K562 treated with DMSO at 1 percent for 12 hours (cell line): ENCODE measurements around the gene BSPH1. TPM values are rescaled to one million over a fixed set of nuclear protein-coding genes. Genes with fewer than 3 reads are reported as not detected.

ENCODE experiments used
- total RNA-seq: library from RNA; unstranded; fragments of 300-600 nt; gene quantifications from 2 replicates; pipeline ENCODE4 v1.2.3, GENCODE V29; 2022; ENCODE audit not compliant: insufficient read depth

BSPH1 gene, protein sequence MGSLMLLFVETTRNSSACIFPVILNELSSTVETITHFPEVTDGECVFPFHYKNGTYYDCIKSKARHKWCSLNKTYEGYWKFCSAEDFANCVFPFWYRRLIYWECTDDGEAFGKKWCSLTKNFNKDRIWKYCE
- not detected in 2 replicates for total RNA-seq

DNA sequence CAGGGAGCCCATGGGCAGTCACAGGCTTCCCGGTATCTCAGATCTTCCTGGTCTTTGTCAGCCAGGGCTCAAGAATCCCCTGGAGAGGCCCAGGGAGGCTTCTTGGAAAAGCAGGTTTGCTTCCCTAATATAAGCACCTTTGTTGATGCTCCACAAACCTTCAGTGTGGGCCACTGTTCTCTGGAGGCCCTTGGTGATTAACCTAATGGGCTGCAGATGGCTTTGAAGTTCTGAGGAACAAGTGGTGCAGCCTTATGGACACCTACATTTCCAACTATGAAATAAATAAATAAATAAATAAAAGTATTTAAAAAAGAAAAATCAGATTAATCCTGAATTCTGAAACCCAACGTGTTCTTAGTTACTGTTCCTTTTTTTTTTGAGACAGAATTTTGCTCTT lies at the start of gene BSPH1:
Gene BSPH1, minus strand, starts transcription at position 101 of the 400 bp plus-strand sequence. Its CDS starts 89 bp downstream, at position 12.

DNA sequence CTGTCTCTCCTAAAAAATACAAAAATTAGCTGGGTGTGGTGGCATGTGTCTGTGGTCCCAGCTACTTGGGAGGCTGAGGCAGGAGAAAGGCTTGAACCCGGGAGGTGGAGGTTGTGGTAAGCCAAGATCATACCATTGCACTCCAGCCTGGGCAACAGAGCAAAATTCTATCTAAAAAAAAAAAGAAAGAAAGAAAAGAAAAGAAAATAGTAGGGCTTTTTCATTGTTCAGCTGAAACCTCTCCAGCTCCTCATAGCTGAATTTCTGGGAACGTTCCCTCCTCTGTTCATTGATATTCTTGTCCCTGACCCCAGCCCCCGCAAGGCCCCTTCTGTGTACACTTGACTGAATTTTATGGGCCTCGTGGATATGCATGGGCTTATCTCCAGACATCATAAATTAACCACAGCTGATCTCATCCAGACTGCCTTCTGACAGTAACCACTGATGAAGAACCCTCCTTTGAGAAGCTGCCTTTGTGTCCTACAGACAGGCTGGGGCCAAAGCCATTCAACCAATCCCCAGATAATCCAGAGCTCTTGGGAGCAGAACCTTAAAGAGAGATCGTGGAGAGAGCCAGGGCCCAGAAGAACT lies 2.3 kb upstream of the BSPH1 start, which contains the start of gene ELSPBP1:
Gene ELSPBP1, plus strand, starts transcription at position 424 of the 594 bp plus-strand sequence. CDS start 14,036 bp downstream, outside the sequence.

Other genes with a start within 250 kb of the BSPH1 start
- 1,091 and 1,101 TPM in 2 replicates for gene NOP53, start 246.6 kb downstream of the BSPH1 start, total RNA-seq
- 105 and 163 TPM in 2 replicates for gene SELENOW, start 213.5 kb downstream of the BSPH1 start, total RNA-seq
- not detected in 2 replicates for gene TPRX1, start 187.6 kb downstream of the BSPH1 start, total RNA-seq
- gene CRX, start 170.2 kb downstream of the BSPH1 start, total RNA-seq, result not detected in 2 replicates
- not detected in 2 replicates for gene TPRX2, start 132.9 kb downstream of the BSPH1 start, total RNA-seq
- not detected in 2 replicates for gene SULT2A1, start 105.9 kb downstream of the BSPH1 start, total RNA-seq
- 2.2 TPM in 1 of 2 replicates, not detected in the other for gene ELSPBP1, start 2.5 kb upstream of the BSPH1 start, total RNA-seq
- not detected in 2 replicates for gene CABP5, start 51.9 kb upstream of the BSPH1 start, total RNA-seq
- gene PLA2G4C, start 118.6 kb upstream of the BSPH1 start, total RNA-seq, result 0.32 TPM in 1 of 2 replicates, not detected in the other
- gene LIG1, start 178.2 kb upstream of the BSPH1 start, total RNA-seq, result 82.1 and 88.6 TPM in 2 replicates
- 2.9 and 3.6 TPM in 2 replicates for gene ZSWIM9, start 178.5 kb upstream of the BSPH1 start, total RNA-seq